Tibial nerve (tissue), 3 donors: ENCODE data around the gene TRIP10.

Experiments used
- POLR2A ChIP-seq, 2 donors: fragments of 450-650 bp; IDR thresholded peaks; one replicate each; pipeline ENCODE4 v1.6.1; 2017; ENCODE audit warnings: antibody characterized with exemption in 2 of 2, mild to moderate bottlenecking in 2 of 2, moderate library complexity in 2 of 2
- TF ChIP-seq, protein P1 (sequence below), 5 experiments: fragments of 200-600 bp in 3 of 5; fragments of 450-650 bp in 2 of 5; sonication (generic) in 3 of 5; IDR thresholded peaks; one replicate each; pipeline ENCODE4 v1.5.1; 2016 to 2019; ENCODE audit warnings: antibody characterized with exemption in 5 of 5, mild to moderate bottlenecking in 3 of 5, moderate library complexity in 2 of 5

DNA sequence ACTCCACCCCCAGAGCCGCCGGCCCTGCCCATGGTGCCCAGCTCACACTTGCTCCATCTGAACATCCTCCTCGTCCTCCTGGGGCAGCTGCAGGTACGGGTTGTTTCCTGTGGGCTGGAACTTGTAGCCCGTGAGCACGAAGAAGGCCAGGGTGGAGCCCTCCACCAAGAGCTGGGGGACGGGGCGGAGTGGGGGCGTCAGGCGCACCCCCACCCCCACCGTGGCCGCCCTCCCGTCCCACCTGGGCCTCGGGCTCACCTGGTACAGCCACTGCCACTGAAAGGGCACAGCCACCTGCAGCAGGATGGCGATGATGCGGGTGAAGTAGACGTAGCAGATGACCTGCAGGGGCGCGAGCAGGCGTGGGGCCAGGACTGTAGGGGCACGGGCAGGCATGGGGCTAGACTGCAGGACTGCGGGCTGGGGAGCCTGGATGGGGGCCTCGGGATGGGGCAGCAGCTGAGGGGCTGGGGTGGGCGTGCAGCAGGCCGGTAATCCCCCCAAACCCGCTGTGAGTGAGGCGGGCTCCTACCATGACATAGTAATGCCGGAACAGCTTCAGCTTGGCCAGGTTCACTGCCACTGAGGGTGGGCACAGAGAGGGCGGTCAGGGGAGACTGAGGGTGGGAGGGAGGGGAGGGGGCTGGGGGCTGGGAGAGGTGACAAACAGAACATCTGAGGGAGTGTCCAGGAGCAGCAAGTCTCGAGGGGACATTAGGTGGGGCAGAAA, 8.4 kb upstream of the TRIP10 start:
- TF ChIP-seq, protein P1, sequence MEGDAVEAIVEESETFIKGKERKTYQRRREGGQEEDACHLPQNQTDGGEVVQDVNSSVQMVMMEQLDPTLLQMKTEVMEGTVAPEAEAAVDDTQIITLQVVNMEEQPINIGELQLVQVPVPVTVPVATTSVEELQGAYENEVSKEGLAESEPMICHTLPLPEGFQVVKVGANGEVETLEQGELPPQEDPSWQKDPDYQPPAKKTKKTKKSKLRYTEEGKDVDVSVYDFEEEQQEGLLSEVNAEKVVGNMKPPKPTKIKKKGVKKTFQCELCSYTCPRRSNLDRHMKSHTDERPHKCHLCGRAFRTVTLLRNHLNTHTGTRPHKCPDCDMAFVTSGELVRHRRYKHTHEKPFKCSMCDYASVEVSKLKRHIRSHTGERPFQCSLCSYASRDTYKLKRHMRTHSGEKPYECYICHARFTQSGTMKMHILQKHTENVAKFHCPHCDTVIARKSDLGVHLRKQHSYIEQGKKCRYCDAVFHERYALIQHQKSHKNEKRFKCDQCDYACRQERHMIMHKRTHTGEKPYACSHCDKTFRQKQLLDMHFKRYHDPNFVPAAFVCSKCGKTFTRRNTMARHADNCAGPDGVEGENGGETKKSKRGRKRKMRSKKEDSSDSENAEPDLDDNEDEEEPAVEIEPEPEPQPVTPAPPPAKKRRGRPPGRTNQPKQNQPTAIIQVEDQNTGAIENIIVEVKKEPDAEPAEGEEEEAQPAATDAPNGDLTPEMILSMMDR (IDR thresholded peaks at IDR 0.05) = no peak
- TF ChIP-seq POLR2A (IDR thresholded peaks at IDR 0.05) = no peak
